HCT116 (cell line): ENCODE data around the gene FAM118A. TPM values are rescaled to one million over a fixed set of nuclear protein-coding genes. Genes with fewer than 3 reads are reported as not detected.

Experiments used
- ATAC-seq: fragments of 200-7000 bp; cut with Tn5 transposase; 2 replicates; pipeline ENCODE4 v1.9.1; 2020; ENCODE audit warnings: mild to moderate bottlenecking, moderate library complexity
- BruUV-seq: library from RNA; stranded (reverse); fragments of 400-500 nt; replicated peaks from 2 replicates; lab custom pipeline; 2021; lab: Mats Ljungman, UMichigan
- CTCF ChIA-PET: fragments of 300-600 bp; sonication (Branson Sonifier 250); formaldehyde crosslinking; loops from one replicate; lab custom pipeline; 2021; ENCODE audit warnings: antibody characterized with exemption; lab: Charles Lee
- POLR2A ChIA-PET: fragments of 300-600, 350-600 bp; sonication (Branson Sonifier 250); formaldehyde crosslinking; loops from one replicate; lab custom pipeline; 2021; ENCODE audit warnings: antibody characterized with exemption; lab: Charles Lee
- RAD21 ChIA-PET, 2 experiments: fragments of 300-600 bp; sonication (Branson Sonifier 250); formaldehyde crosslinking; loops; one replicate each; lab custom pipeline; 2023; ENCODE audit warnings: low total read pairs in 2 of 2; ENCODE audit not compliant: uncharacterized antibody in 2 of 2, unreplicated experiment in 2 of 2, low non-redundant PET in 1 of 2; lab: Charles Lee
- DNase-seq: peaks from one replicate; pipeline ENCODE4 v3.0.0-alpha.2; 2010; ENCODE audit warnings: low read depth, low spot score
- H2AFZ ChIP-seq: fragments of 200-600 bp; shearing (Covaris generic), sonication (generic); 2 replicates; pipeline ENCODE4 v1.6.1; 2017; ENCODE audit warnings: low read depth, mixed run types, mixed read lengths, antibody characterized with exemption, low read length; ENCODE audit not compliant: poor library complexity, severe bottlenecking
- H3K27ac ChIP-seq: 2 replicates; pipeline ENCODE4 v1.5.1; 2012; ENCODE audit warnings: low read depth, low read length
- H3K27me3 ChIP-seq: fragments of 200-600 bp; sonication (generic); 2 replicates; pipeline ENCODE4 v1.6.1; 2016; ENCODE audit warnings: mixed run types, low read length, mixed read lengths; ENCODE audit not compliant: insufficient read depth
- H3K36me3 ChIP-seq, 2 experiments: fragments of 200-500 bp in 1 of 2; fragments of 200-600 bp in 1 of 2; sonication (Bioruptor generic) in 1 of 2; sonication (generic) in 1 of 2; 2 replicates each; pipeline versions ENCODE4 v1.5.1 to v1.6.1; 2014 to 2016; ENCODE audit warnings: low read length in 2 of 2, inconsistent platforms in 1 of 2, mixed read lengths in 1 of 2, mixed run types in 1 of 2; ENCODE audit not compliant: insufficient read depth in 2 of 2, control insufficient read depth in 1 of 2
- H3K4me1 ChIP-seq, 2 experiments: fragments of 200-600 bp in 1 of 2; sonication (generic) in 1 of 2; 2 replicates each; pipeline versions ENCODE4 v1.5.1 to v1.6.1; 2012 to 2017; ENCODE audit warnings: low read length in 2 of 2, inconsistent platforms in 1 of 2, mild to moderate bottlenecking in 1 of 2, mixed read lengths in 1 of 2, mixed run types in 1 of 2, moderate library complexity in 1 of 2; ENCODE audit not compliant: insufficient read depth in 2 of 2, control insufficient read depth in 1 of 2
- H3K4me2 ChIP-seq: fragments of 200-600 bp; sonication (generic); 2 replicates; pipeline ENCODE4 v1.6.1; 2017; ENCODE audit warnings: mixed run types, low read length, mixed read lengths
- H3K4me3 ChIP-seq, 2 experiments: fragments of 200-600 bp in 1 of 2; sonication (generic) in 1 of 2; replicated peaks in 1 of 2; 2 replicates each; pipeline ENCODE4 v1.5.1; 2011 to 2016; ENCODE audit warnings: low read length in 2 of 2, control low read depth in 1 of 2, low read depth in 1 of 2, mild to moderate bottlenecking in 1 of 2, mixed read lengths in 1 of 2, mixed run types in 1 of 2
- H3K79me2 ChIP-seq: fragments of 200-600 bp; sonication (generic); 2 replicates; pipeline ENCODE4 v1.6.1; 2017; ENCODE audit warnings: mild to moderate bottlenecking, mixed run types, low read length, moderate library complexity, mixed read lengths; ENCODE audit not compliant: insufficient read depth
- H3K9ac ChIP-seq: fragments of 200-600 bp; sonication (generic); 2 replicates; pipeline ENCODE4 v1.6.1; 2016; ENCODE audit warnings: low read length, mixed read lengths
- H3K9me2 ChIP-seq: fragments of 200-600 bp; sonication (generic), shearing (Covaris generic); 2 replicates; pipeline ENCODE4 v1.6.1; 2017; ENCODE audit warnings: mixed run types, mild to moderate bottlenecking, moderate library complexity; ENCODE audit not compliant: insufficient read depth
- H3K9me3 ChIP-seq, 2 experiments: fragments of 200-500 bp in 1 of 2; fragments of 200-600 bp in 1 of 2; sonication (Bioruptor generic) in 1 of 2; sonication (generic) in 1 of 2; 2 replicates each; pipeline ENCODE4 v1.6.1; 2014 to 2017; ENCODE audit warnings: low read length in 2 of 2, mixed read lengths in 2 of 2, inconsistent platforms in 1 of 2, low read depth in 1 of 2, mild to moderate bottlenecking in 1 of 2, mixed run types in 1 of 2, moderate library complexity in 1 of 2; ENCODE audit not compliant: control insufficient read depth in 1 of 2, insufficient read depth in 1 of 2
- H4K20me1 ChIP-seq: fragments of 200-600 bp; sonication (generic), shearing (Covaris generic); 2 replicates; pipeline ENCODE4 v1.6.1; 2017; ENCODE audit warnings: mixed run types, mild to moderate bottlenecking, moderate library complexity; ENCODE audit not compliant: insufficient read depth
- CBX3 ChIP-seq: IDR thresholded peaks from 2 replicates; pipeline ENCODE4 v1.6.1; 2012; ENCODE audit warnings: low read depth
- CEBPB ChIP-seq: IDR thresholded peaks from 2 replicates; pipeline ENCODE4 v1.6.1; 2012; ENCODE audit warnings: low read depth
- ELF1 ChIP-seq: IDR thresholded peaks from 2 replicates; pipeline ENCODE4 v1.6.1; 2012; ENCODE audit warnings: low read depth, borderline replicate concordance
- EZH2 ChIP-seq: fragments of 200-600 bp; sonication (generic); IDR thresholded peaks from 2 replicates; pipeline ENCODE4 v1.6.1; 2017; ENCODE audit warnings: antibody characterized with exemption, mixed run types
- EZH2phosphoT487 ChIP-seq: fragments of 200-600 bp; IDR thresholded peaks from 2 replicates; pipeline ENCODE4 v1.6.1; 2018; ENCODE audit warnings: antibody characterized with exemption, borderline replicate concordance
- FOSL1 ChIP-seq: IDR thresholded peaks from 2 replicates; pipeline ENCODE4 v1.6.1; 2012; ENCODE audit warnings: low read depth
- JUND ChIP-seq: IDR thresholded peaks from 2 replicates; pipeline ENCODE4 v1.6.1; 2012
- POLR2AphosphoS5 ChIP-seq: IDR thresholded peaks from 2 replicates; pipeline ENCODE4 v1.6.1; 2011; ENCODE audit warnings: mild to moderate bottlenecking, low read depth, low read length, moderate library complexity
- RAD21 ChIP-seq: IDR thresholded peaks from 2 replicates; pipeline ENCODE4 v1.6.1; 2012; ENCODE audit warnings: low read depth, mild to moderate bottlenecking
- SIN3A ChIP-seq: IDR thresholded peaks from 2 replicates; pipeline ENCODE4 v1.6.1; 2012; ENCODE audit warnings: low read depth
- SRF ChIP-seq: IDR thresholded peaks from 2 replicates; pipeline ENCODE4 v1.6.1; 2012; ENCODE audit warnings: low read depth
- ZFX ChIP-seq: fragments of 450-650 bp; IDR thresholded peaks from 2 replicates; pipeline ENCODE4 v1.6.1; 2017
- ZNF274 ChIP-seq: fragments of 200-500 bp; sonication (Bioruptor generic); IDR thresholded peaks from 2 replicates; pipeline ENCODE4 v1.6.1; 2014; ENCODE audit warnings: mild to moderate bottlenecking, low read depth, low read length, inconsistent platforms
- intact Hi-C: fragments of 100-400 bp; cut with micrococcal nuclease; formaldehyde crosslinking; loops from 2 replicates; pipeline ENCODE4 v1.10.0; 2022
- total RNA-seq: library from RNA; stranded (reverse); gene quantifications from one replicate; pipeline ENCODE4 v1.2.1, GENCODE V29; 2021; ENCODE audit not compliant: unreplicated experiment
- TF ChIP-seq, protein P1 (sequence below): IDR thresholded peaks from 2 replicates; pipeline ENCODE4 v1.6.1; 2011; ENCODE audit warnings: mild to moderate bottlenecking, low read length, moderate library complexity; ENCODE audit not compliant: insufficient replicate concordance; ENCODE audit errors: extremely low read depth
- TF ChIP-seq, protein P2 (sequence below): IDR thresholded peaks from 2 replicates; pipeline ENCODE4 v1.6.1; 2012
- TF ChIP-seq, protein P3 (sequence below): IDR thresholded peaks from 2 replicates; pipeline ENCODE4 v1.6.1; 2012; ENCODE audit warnings: low read depth
- TF ChIP-seq, protein P4 (sequence below): IDR thresholded peaks from 2 replicates; pipeline ENCODE4 v1.6.1; 2012
- TF ChIP-seq, protein P5 (sequence below), 3 experiments: fragments of 200-600 bp in 1 of 3; sonication (generic) in 1 of 3; IDR thresholded peaks in 2 of 3; conservative IDR thresholded peaks in 1 of 3; 2 replicates each; pipeline ENCODE4 v1.5.1; 2012 to 2017; ENCODE audit warnings: low read depth in 2 of 3, low read length in 2 of 3, antibody characterized with exemption in 1 of 3, borderline replicate concordance in 1 of 3, control low read depth in 1 of 3, mild to moderate bottlenecking in 1 of 3, mixed read lengths in 1 of 3, mixed run types in 1 of 3, moderate library complexity in 1 of 3; ENCODE audit not compliant: insufficient read depth in 1 of 3

The FAM118A gene
- total RNA-seq, 1 experiment from 2014 or later: 43.2 TPM

DNA sequence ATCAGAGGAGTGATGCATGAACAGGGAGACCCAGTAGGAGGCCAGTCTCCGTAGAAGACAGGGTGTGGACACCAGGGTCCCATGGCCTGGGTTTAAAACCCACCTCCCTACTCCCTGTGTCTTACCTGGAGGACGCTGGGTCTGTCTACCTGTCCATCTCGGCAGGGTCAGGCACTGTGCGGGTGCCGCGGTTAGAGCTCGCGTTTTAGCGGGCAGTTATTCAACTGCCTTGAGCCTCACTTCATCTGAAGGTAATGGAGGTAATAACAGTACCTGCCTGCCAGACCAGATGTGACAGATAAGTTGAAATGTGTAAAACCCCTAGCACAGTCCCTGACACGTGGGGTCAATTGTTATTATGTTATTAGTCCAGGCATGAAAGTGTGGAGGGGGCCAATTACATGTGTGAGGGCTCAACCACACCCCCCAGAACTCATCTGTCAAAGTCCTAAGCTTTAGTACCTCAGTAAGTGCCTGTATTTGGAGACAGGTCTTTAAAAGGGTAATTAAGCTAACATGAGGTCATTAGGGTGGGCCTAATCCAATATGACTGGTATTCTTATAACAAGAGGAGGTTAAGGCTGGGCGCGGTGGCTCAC lies 33.1 kb upstream of the FAM118A start:
- H3K4me2 ChIP-seq: no peak overlapping the region
- TF ChIP-seq JUND (no peak), EZH2phosphoT487 (no peak), SRF (no peak), CBX3 (no peak), FOSL1 (no peak), POLR2AphosphoS5 (no peak), ZFX (no peak), ZNF274 (no peak), CEBPB (no peak), ELF1 (no peak), SIN3A (no peak), RAD21 (no peak), EZH2 (no peak)
- TF ChIP-seq, protein P1, sequence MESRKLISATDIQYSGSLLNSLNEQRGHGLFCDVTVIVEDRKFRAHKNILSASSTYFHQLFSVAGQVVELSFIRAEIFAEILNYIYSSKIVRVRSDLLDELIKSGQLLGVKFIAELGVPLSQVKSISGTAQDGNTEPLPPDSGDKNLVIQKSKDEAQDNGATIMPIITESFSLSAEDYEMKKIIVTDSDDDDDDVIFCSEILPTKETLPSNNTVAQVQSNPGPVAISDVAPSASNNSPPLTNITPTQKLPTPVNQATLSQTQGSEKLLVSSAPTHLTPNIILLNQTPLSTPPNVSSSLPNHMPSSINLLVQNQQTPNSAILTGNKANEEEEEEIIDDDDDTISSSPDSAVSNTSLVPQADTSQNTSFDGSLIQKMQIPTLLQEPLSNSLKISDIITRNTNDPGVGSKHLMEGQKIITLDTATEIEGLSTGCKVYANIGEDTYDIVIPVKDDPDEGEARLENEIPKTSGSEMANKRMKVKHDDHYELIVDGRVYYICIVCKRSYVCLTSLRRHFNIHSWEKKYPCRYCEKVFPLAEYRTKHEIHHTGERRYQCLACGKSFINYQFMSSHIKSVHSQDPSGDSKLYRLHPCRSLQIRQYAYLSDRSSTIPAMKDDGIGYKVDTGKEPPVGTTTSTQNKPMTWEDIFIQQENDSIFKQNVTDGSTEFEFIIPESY: no peak
- TF ChIP-seq, protein P2, sequence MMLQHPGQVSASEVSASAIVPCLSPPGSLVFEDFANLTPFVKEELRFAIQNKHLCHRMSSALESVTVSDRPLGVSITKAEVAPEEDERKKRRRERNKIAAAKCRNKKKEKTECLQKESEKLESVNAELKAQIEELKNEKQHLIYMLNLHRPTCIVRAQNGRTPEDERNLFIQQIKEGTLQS: no peak
- TF ChIP-seq, protein P3, sequence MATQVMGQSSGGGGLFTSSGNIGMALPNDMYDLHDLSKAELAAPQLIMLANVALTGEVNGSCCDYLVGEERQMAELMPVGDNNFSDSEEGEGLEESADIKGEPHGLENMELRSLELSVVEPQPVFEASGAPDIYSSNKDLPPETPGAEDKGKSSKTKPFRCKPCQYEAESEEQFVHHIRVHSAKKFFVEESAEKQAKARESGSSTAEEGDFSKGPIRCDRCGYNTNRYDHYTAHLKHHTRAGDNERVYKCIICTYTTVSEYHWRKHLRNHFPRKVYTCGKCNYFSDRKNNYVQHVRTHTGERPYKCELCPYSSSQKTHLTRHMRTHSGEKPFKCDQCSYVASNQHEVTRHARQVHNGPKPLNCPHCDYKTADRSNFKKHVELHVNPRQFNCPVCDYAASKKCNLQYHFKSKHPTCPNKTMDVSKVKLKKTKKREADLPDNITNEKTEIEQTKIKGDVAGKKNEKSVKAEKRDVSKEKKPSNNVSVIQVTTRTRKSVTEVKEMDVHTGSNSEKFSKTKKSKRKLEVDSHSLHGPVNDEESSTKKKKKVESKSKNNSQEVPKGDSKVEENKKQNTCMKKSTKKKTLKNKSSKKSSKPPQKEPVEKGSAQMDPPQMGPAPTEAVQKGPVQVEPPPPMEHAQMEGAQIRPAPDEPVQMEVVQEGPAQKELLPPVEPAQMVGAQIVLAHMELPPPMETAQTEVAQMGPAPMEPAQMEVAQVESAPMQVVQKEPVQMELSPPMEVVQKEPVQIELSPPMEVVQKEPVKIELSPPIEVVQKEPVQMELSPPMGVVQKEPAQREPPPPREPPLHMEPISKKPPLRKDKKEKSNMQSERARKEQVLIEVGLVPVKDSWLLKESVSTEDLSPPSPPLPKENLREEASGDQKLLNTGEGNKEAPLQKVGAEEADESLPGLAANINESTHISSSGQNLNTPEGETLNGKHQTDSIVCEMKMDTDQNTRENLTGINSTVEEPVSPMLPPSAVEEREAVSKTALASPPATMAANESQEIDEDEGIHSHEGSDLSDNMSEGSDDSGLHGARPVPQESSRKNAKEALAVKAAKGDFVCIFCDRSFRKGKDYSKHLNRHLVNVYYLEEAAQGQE: no peak
- TF ChIP-seq, protein P4, sequence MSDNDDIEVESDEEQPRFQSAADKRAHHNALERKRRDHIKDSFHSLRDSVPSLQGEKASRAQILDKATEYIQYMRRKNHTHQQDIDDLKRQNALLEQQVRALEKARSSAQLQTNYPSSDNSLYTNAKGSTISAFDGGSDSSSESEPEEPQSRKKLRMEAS: no peak
- TF ChIP-seq, protein P5, sequence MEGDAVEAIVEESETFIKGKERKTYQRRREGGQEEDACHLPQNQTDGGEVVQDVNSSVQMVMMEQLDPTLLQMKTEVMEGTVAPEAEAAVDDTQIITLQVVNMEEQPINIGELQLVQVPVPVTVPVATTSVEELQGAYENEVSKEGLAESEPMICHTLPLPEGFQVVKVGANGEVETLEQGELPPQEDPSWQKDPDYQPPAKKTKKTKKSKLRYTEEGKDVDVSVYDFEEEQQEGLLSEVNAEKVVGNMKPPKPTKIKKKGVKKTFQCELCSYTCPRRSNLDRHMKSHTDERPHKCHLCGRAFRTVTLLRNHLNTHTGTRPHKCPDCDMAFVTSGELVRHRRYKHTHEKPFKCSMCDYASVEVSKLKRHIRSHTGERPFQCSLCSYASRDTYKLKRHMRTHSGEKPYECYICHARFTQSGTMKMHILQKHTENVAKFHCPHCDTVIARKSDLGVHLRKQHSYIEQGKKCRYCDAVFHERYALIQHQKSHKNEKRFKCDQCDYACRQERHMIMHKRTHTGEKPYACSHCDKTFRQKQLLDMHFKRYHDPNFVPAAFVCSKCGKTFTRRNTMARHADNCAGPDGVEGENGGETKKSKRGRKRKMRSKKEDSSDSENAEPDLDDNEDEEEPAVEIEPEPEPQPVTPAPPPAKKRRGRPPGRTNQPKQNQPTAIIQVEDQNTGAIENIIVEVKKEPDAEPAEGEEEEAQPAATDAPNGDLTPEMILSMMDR (IDR thresholded peaks at IDR 0.05 in 2 of 3, conservative IDR thresholded peaks at IDR 0.05 in 1 of 3; ENCODE audit: borderline replicate concordance in 1 of 3, insufficient read depth in 1 of 3, low read depth in 2 of 3, low read length in 2 of 3): no peak
- ATAC-seq: no peak
- no peaks in the 10 kb centered on the region for H3K27me3 ChIP-seq
- H3K36me3 ChIP-seq: no peaks in the 10 kb centered on the region
- H4K20me1 ChIP-seq: no peaks in the 10 kb centered on the region
- ChIA-PET RAD21 (no interaction called here), POLR2A (no interaction called here), CTCF (no interaction called here)
- intact Hi-C loops: no loop called here
- H3K4me3 ChIP-seq: no peak overlapping the region
- H3K9me2 ChIP-seq: no peaks in the 10 kb centered on the region
- H3K79me2 ChIP-seq: no peaks in the 10 kb centered on the region
- no TSS peak for BruUV-seq
- peaks cover 13 to 18% of the 10 kb centered on the region in 2 experiments for H3K4me1 ChIP-seq
- no peak overlapping the region for H3K9ac ChIP-seq
- no peak overlapping the region for H3K27ac ChIP-seq
- DNase-seq: no peak
- H2AFZ ChIP-seq: no peak overlapping the region
- no peaks in the 10 kb centered on the region for H3K9me3 ChIP-seq
